ENCODE measurements around the gene LMO3.
A peak's percentile ranks its signal among the peaks of the same experiment; 100 is the strongest.

The LMO3 gene

GRCh38 chr12:16606117-16606200 lies at the start of gene LMO3:
Gene LMO3, minus strand, starts transcription at chr12:16606162. Its CDS starts 5,302 bp downstream, at chr12:16600860.
- DNase-seq, result no peak

GRCh38 chr12:16636435-16637055 lies 30.6 kb upstream of the LMO3 start:
- no peak for DNase-seq

- no peak for DNase-seq
Measured at GRCh38 chr12:16634786-16635185, 28.8 kb upstream of the LMO3 start.

GRCh38 chr12:16626991-16627390 lies 21.0 kb upstream of the LMO3 start:
- no peak for DNase-seq

- peak; percentile 74 for DNase-seq
Measured at GRCh38 chr12:16622338-16622737, 16.4 kb upstream of the LMO3 start.

- DNase-seq, result no peak
Measured at GRCh38 chr12:16619537-16619936, 13.6 kb upstream of the LMO3 start.

- no peak for DNase-seq
Measured at GRCh38 chr12:16618256-16618655, 12.3 kb upstream of the LMO3 start.

GRCh38 chr12:16613199-16613598 lies 7.2 kb upstream of the LMO3 start:
- peak; percentile 21 for DNase-seq

GRCh38 chr12:16612647-16613046 lies 6.7 kb upstream of the LMO3 start:
- DNase-seq, result no peak

GRCh38 chr12:16611146-16611545 lies 5.2 kb upstream of the LMO3 start:
- DNase-seq, result peak; percentile 81

- peak; percentile 83 for DNase-seq
Measured at GRCh38 chr12:16610743-16611142, 4.8 kb upstream of the LMO3 start.

GRCh38 chr12:16610001-16610585 lies 4.1 kb upstream of the LMO3 start:
- DNase-seq, result peak; percentile 77

GRCh38 chr12:16608946-16609539 lies 3.1 kb upstream of the LMO3 start:
- DNase-seq, result peak; percentile 69

- peak; percentile 93 for DNase-seq
Measured at GRCh38 chr12:16607906-16608775, 2.2 kb upstream of the LMO3 start.

- DNase-seq, result peak; percentile 79
Measured at GRCh38 chr12:16606991-16607390, 1.0 kb upstream of the LMO3 start.

- DNase-seq, result peak; percentile 93
Measured at GRCh38 chr12:16606201-16606849, 363 bp upstream of the LMO3 start.

GRCh38 chr12:16605642-16606116 lies 283 bp downstream of the LMO3 start:
- peak; percentile 95 for DNase-seq

GRCh38 chr12:16604596-16605252 lies 1.2 kb downstream of the LMO3 start:
- DNase-seq, result peak; percentile 79

- DNase-seq, result peak; percentile 96
Measured at GRCh38 chr12:16603916-16604575, 1.9 kb downstream of the LMO3 start.

GRCh38 chr12:16603260-16603915 lies 2.6 kb downstream of the LMO3 start:
- DNase-seq, result peak; percentile 84

GRCh38 chr12:16602412-16602811 lies 3.5 kb downstream of the LMO3 start:
- DNase-seq, result peak; percentile 71

- DNase-seq, result peak; percentile 84
Measured at GRCh38 chr12:16600525-16600924, 5.4 kb downstream of the LMO3 start.
